Keratinocyte (primary cell): Measurements from ENCODE around the gene TMTC2. TPM values are rescaled to one million over a fixed set of nuclear protein-coding genes. Genes with fewer than 3 reads are reported as not detected.

Source experiments
- DNase-seq: peaks from one replicate; pipeline ENCODE4 v3.0.0-alpha.2; 2011; ENCODE audit warnings: low read depth, missing footprints, low spot score
- FAIRE-seq: peaks from 2 replicates; lab custom pipeline; 2011; peaks lifted over from hg19 to GRCh38; lab: Jason Lieb, UNC
- H2AFZ ChIP-seq: 2 replicates; pipeline ENCODE4 v1.6.0; 2012; ENCODE audit warnings: low read length, control low read depth, inconsistent platforms; ENCODE audit not compliant: control insufficient read depth
- H3K27ac ChIP-seq: 2 replicates; pipeline ENCODE4 v1.5.1; 2011; ENCODE audit warnings: low read length; ENCODE audit not compliant: control insufficient read depth, insufficient read depth
- H3K27me3 ChIP-seq: 3 replicates; pipeline ENCODE4 v1.6.0; 2011; ENCODE audit warnings: low read length; ENCODE audit not compliant: control insufficient read depth, insufficient read depth; ENCODE audit errors: extremely low read depth
- H3K36me3 ChIP-seq, 2 experiments: 2 replicates in 1 of 2; 3 replicates in 1 of 2; pipeline ENCODE4 v1.5.1; 2011; ENCODE audit warnings: low read length in 2 of 2, mild to moderate bottlenecking in 1 of 2; ENCODE audit not compliant: control insufficient read depth in 2 of 2, insufficient read depth in 2 of 2; ENCODE audit errors: extremely low read depth in 1 of 2
- H3K4me1 ChIP-seq: 3 replicates; pipeline ENCODE4 v1.5.1; 2011; ENCODE audit warnings: low read length; ENCODE audit not compliant: control insufficient read depth, insufficient read depth; ENCODE audit errors: extremely low read depth
- H3K4me2 ChIP-seq: 3 replicates; pipeline ENCODE4 v1.6.0; 2011; ENCODE audit warnings: low read depth, low read length; ENCODE audit not compliant: control insufficient read depth, insufficient read depth; ENCODE audit errors: extremely low read depth
- H3K4me3 ChIP-seq, 3 experiments: fragments of 200-600 bp in 1 of 3; sonication (generic) in 1 of 3; 2 replicates in 2 of 3; 3 replicates in 1 of 3; pipeline ENCODE4 v1.5.1; 2011 to 2016; ENCODE audit warnings: low read length in 3 of 3, mild to moderate bottlenecking in 3 of 3, control low read depth in 2 of 3, inconsistent platforms in 1 of 3, low read depth in 1 of 3, mixed read lengths in 1 of 3, mixed run types in 1 of 3, moderate library complexity in 1 of 3; ENCODE audit not compliant: control insufficient read depth in 2 of 3, insufficient read depth in 2 of 3; ENCODE audit errors: extremely low read depth in 1 of 3
- H3K79me2 ChIP-seq: 2 replicates; pipeline ENCODE4 v1.6.0; 2012; ENCODE audit warnings: low read length; ENCODE audit not compliant: control insufficient read depth, insufficient read depth
- H3K9ac ChIP-seq: 3 replicates; pipeline ENCODE4 v1.6.0; 2011; ENCODE audit warnings: low read length; ENCODE audit not compliant: control insufficient read depth, insufficient read depth; ENCODE audit errors: extremely low read depth
- H3K9me1 ChIP-seq: 3 replicates; pipeline ENCODE4 v1.6.0; 2011; ENCODE audit warnings: low read length; ENCODE audit not compliant: control insufficient read depth, insufficient read depth; ENCODE audit errors: extremely low read depth
- H3K9me3 ChIP-seq: 2 replicates; pipeline ENCODE4 v1.5.1; 2012; ENCODE audit warnings: low read depth, low read length; ENCODE audit not compliant: control insufficient read depth
- H4K20me1 ChIP-seq: 3 replicates; pipeline ENCODE4 v1.6.0; 2011; ENCODE audit warnings: low read length; ENCODE audit not compliant: control insufficient read depth, insufficient read depth; ENCODE audit errors: extremely low read depth
- EZH2 ChIP-seq: IDR thresholded peaks from one replicate; pipeline ENCODE4 v1.6.1; 2012; ENCODE audit warnings: inconsistent platforms, mild to moderate bottlenecking, low read length, moderate library complexity
- dilution Hi-C: fragments of 300-500 bp; cut with MboI; formaldehyde crosslinking; loops from one replicate; pipeline ENCODE4 v1.7.0; 2020; ENCODE audit warnings: low sequenced_read_pairs; ENCODE audit not compliant: extremely low pct_ligation_motif_present
- polyA plus RNA-seq, 5 experiments: library from polyadenylated mRNA; depleted of rRNA in 3 of 5; stranded (reverse) in 3 of 5; stranded (forward) in 1 of 5; unstranded in 1 of 5; fragments of >200 nt; gene quantifications; 1 replicate in 1 of 5; 2 replicates in 3 of 5; 3 replicates in 1 of 5; pipeline versions ENCODE4 v1.2.1 to v1.2.3, GENCODE V29; 2011 to 2012; ENCODE audit warnings: missing spikeins in 2 of 5, low read depth in 1 of 5, low replicate concordance in 1 of 5
- TF ChIP-seq, protein P1 (sequence below), 3 experiments: IDR thresholded peaks in 1 of 3; conservative IDR thresholded peaks in 1 of 3; optimal IDR thresholded peaks in 1 of 3; 2 replicates in 2 of 3; 3 replicates in 1 of 3; pipeline versions ENCODE3 to v1.5.1; 2011; ENCODE audit warnings: low read length in 3 of 3, mild to moderate bottlenecking in 3 of 3, moderate library complexity in 2 of 3, control low read depth in 1 of 3, inconsistent platforms in 1 of 3; ENCODE audit not compliant: insufficient read depth in 2 of 3; ENCODE audit errors: extremely low read depth in 1 of 3

The TMTC2 gene
- polyA plus RNA-seq, 1 donor (not counting 4 experiments of a cell fraction or from before 2014, with no cell fraction given) = 3.8 TPM

DNA sequence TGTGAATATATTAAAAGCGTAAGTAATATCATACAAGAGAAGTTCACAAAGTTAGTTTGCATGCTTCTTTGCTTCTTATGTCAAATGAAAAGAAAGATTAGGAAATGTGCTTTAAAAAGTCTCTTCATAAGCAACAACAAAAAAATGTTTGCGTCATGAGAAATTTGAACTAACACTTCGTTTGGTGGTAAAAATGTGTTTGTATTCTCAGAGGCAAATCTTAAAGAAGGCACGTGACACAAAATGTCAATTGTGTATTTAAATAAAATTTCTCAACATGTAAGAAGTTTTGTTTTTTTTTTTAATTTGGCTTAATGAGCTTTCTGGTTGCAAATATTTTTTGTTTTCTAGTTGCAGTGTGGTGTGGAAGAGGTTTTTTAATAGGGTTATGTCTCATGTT, 93.8 kb downstream of the TMTC2 start:
- dilution Hi-C loops = no loop called here
- no peak overlapping the region for H3K27ac ChIP-seq
- no peak for FAIRE-seq

DNA sequence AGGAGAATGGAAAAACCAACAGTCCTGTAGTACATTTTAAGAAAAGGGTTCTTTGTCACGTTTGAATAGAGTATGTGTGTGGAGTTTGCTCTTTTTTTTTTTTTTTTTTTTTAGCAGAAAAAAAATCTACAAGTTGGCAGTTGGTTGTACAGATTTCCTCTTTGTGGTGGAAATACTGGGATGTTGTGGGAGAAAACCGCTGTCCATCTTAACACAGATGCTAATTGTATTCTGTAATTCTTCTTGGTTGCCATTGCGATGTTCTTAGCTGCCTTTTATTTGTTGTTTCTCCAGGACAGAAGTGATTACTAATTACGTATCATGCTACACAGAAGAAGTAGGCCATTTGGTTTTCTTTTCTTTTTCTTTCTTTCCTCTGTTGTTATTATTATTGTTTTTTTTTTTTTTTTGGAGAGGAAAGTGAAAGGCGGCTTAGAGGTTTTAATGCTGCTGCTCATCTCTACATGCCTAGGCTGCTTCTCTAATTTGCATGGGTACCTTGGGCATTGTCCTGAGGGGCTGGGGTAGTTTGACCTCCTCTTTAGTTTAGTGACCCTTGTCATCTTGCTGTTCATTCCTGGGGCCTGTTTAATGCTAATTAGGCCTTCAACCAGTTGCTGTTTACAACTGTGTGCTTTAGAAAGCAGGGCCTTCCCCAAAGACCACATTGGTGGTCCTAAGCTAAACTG, 94.7 kb downstream of the TMTC2 start:
- no peak overlapping the region for H3K27ac ChIP-seq
- H4K20me1 ChIP-seq = no peaks in the 10 kb centered on the region
- no peak overlapping the region for H3K4me2 ChIP-seq
- TF ChIP-seq EZH2 = no peak
- TF ChIP-seq, protein P1, sequence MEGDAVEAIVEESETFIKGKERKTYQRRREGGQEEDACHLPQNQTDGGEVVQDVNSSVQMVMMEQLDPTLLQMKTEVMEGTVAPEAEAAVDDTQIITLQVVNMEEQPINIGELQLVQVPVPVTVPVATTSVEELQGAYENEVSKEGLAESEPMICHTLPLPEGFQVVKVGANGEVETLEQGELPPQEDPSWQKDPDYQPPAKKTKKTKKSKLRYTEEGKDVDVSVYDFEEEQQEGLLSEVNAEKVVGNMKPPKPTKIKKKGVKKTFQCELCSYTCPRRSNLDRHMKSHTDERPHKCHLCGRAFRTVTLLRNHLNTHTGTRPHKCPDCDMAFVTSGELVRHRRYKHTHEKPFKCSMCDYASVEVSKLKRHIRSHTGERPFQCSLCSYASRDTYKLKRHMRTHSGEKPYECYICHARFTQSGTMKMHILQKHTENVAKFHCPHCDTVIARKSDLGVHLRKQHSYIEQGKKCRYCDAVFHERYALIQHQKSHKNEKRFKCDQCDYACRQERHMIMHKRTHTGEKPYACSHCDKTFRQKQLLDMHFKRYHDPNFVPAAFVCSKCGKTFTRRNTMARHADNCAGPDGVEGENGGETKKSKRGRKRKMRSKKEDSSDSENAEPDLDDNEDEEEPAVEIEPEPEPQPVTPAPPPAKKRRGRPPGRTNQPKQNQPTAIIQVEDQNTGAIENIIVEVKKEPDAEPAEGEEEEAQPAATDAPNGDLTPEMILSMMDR (optimal IDR thresholded peaks at IDR 0.05 in 1 of 3, IDR thresholded peaks at IDR 0.05 in 1 of 3, conservative IDR thresholded peaks at IDR 0.05 in 1 of 3; ENCODE audit: extremely low read depth in 1 of 3, insufficient read depth in 2 of 3, low read length in 3 of 3) = no peak
- no peak overlapping the region for H3K4me3 ChIP-seq
- no peaks in the 10 kb centered on the region for H3K9me1 ChIP-seq
- no peaks in the 10 kb centered on the region for H3K36me3 ChIP-seq
- dilution Hi-C loops = no loop called here
- no peaks in the 10 kb centered on the region for H3K79me2 ChIP-seq
- no peak for FAIRE-seq
- DNase-seq = no peak
- H2AFZ ChIP-seq = no peak overlapping the region
- H3K9ac ChIP-seq = no peak overlapping the region
- H3K9me3 ChIP-seq = no peaks in the 10 kb centered on the region
- no peaks in the 10 kb centered on the region for H3K4me1 ChIP-seq
- no peaks in the 10 kb centered on the region for H3K27me3 ChIP-seq

More for the DNA sequence above, 93.8 kb downstream of the TMTC2 start:
- Histone ChIP-seq H3K36me3 (no peaks in the 10 kb centered on the region), H3K4me2 (no peak overlapping the region), H3K4me1 (no peaks in the 10 kb centered on the region), H3K9ac (no peak overlapping the region), H4K20me1 (no peaks in the 10 kb centered on the region), H3K9me3 (no peaks in the 10 kb centered on the region), H2AFZ (no peak overlapping the region), H3K79me2 (no peaks in the 10 kb centered on the region), H3K4me3 (no peak overlapping the region), H3K27me3 (no peaks in the 10 kb centered on the region), H3K9me1 (no peaks in the 10 kb centered on the region)
- no peak for TF ChIP-seq EZH2
- TF ChIP-seq, protein P1 (optimal IDR thresholded peaks at IDR 0.05 in 1 of 3, IDR thresholded peaks at IDR 0.05 in 1 of 3, conservative IDR thresholded peaks at IDR 0.05 in 1 of 3; ENCODE audit: extremely low read depth in 1 of 3, insufficient read depth in 2 of 3, low read length in 3 of 3) = no peak
- no peak for DNase-seq
